ENCODE measurements around the gene RAB11B. TPM values are rescaled to one million over a fixed set of nuclear protein-coding genes. Genes with fewer than 3 reads are reported as not detected.
"Not testable (repeated sequence)": the region's sequence is repeated elsewhere in the genome, so short reads cannot be mapped to it uniquely, and the experiment has no call there.

RAB11B gene
- total RNA-seq, 2 experiments from 2014 or later, result 104 to 107 TPM

GRCh38 chr19:8360196-8360595 is 30.0 kb upstream of the RAB11B start:
- Mint-ChIP-seq H3K4me3 (no peak overlapping the region), H3K27me3 (peaks cover 23% of the 10 kb centered on the region), H3K36me3 (ENCODE audit: low read depth) (no peaks in the 10 kb centered on the region), H3K4me1 (peaks cover 18% of the 10 kb centered on the region), H3K27ac (no peak overlapping the region), H3K9me3 (no peaks in the 10 kb centered on the region)
- no peak for DNase-seq
- ChIA-PET POLR2A (no interaction called here), CTCF (interaction anchor here (0.7 to 1.0 kb wide), 2 partner anchors 11 to 201 kb away, joined by 3 to 5 read pairs; no protein-coding TSS in a partner anchor)

GRCh38 chr19:8361921-8362793 is 28.0 kb upstream of the RAB11B start:
- Mint-ChIP-seq H3K4me1 (peaks cover 18% of the 10 kb centered on the region), H3K9me3 (no peaks in the 10 kb centered on the region), H3K4me3 (no peak overlapping the region), H3K36me3 (ENCODE audit: low read depth) (no peaks in the 10 kb centered on the region), H3K27ac (no peak overlapping the region), H3K27me3 (peaks cover 39% of the 10 kb centered on the region)
- CTCF ChIA-PET, result interaction anchor here (1.1 to 2.4 kb wide), 3 partner anchors 9 to 94 kb away, joined by 3 to 9 read pairs (median 4); no protein-coding TSS in a partner anchor
- POLR2A ChIA-PET, result no interaction called here
- DNase-seq, result no peak

- Mint-ChIP-seq H3K27ac (no peak within 1 kb of the TSS), H3K4me3 (peak within 1 kb of the TSS; percentile 71), H3K9me3 (no peaks in the 10 kb centered on the region), H3K36me3 (ENCODE audit: low read depth) (no peaks in the 10 kb centered on the region), H3K27me3 (peaks cover 49% of the 10 kb centered on the region), H3K4me1 (peaks cover 22% of the 10 kb centered on the region)
- peak; percentile 53 for DNase-seq
- CTCF ChIA-PET, result interaction anchor here (0.7 to 2.4 kb wide), 7 partner anchors 11 to 1732 kb away, joined by 3 to 9 read pairs (median 4); no protein-coding TSS in a partner anchor
- POLR2A ChIA-PET, result interaction anchor here (0.6 kb wide), 1 partner anchor 213 kb away, joined by 3 read pairs; the partner anchor contains the start of gene MYO1F
Measured at GRCh38 chr19:8363803-8364771, 26.1 kb upstream of the RAB11B start, which contains the start of gene ANGPTL4. Gene ANGPTL4, plus strand, starts transcription at chr19:8364155. Its CDS starts 167 bp downstream, at chr19:8364322.

- Mint-ChIP-seq H3K4me3 (no peak overlapping the region), H3K27me3 (peaks cover 49% of the 10 kb centered on the region), H3K9me3 (no peaks in the 10 kb centered on the region), H3K27ac (no peak overlapping the region), H3K4me1 (peaks cover 22% of the 10 kb centered on the region), H3K36me3 (ENCODE audit: low read depth) (no peaks in the 10 kb centered on the region)
- CTCF ChIA-PET, result no interaction called here
- POLR2A ChIA-PET, result no interaction called here
- DNase-seq, result no peak
Measured at GRCh38 chr19:8366121-8366581, 24.0 kb upstream of the RAB11B start.

- no peaks in the 10 kb centered on the region for H3K9me3 Mint-ChIP-seq
- DNase-seq, result no peak
- no peak overlapping the region for H3K4me3 Mint-ChIP-seq
- peaks cover 22% of the 10 kb centered on the region for H3K4me1 Mint-ChIP-seq
- ChIA-PET POLR2A (no interaction called here), CTCF (interaction anchor here (0.9 to 2.1 kb wide), 2 partner anchors 9 to 13 kb away, joined by 3 to 12 read pairs; no protein-coding TSS in a partner anchor)
- H3K36me3 Mint-ChIP-seq (ENCODE audit: low read depth), result no peaks in the 10 kb centered on the region
- peaks cover 46% of the 10 kb centered on the region for H3K27me3 Mint-ChIP-seq
- H3K27ac Mint-ChIP-seq, result no peak overlapping the region
Measured at GRCh38 chr19:8366961-8367326, 23.2 kb upstream of the RAB11B start.

- Mint-ChIP-seq H3K27ac (no peak overlapping the region), H3K27me3 (peaks cover 44% of the 10 kb centered on the region), H3K9me3 (no peaks in the 10 kb centered on the region), H3K4me3 (no peak overlapping the region), H3K4me1 (peaks cover 19% of the 10 kb centered on the region), H3K36me3 (ENCODE audit: low read depth) (no peaks in the 10 kb centered on the region)
- CTCF ChIA-PET, result interaction anchor here (0.7 to 2.1 kb wide), 5 partner anchors 9 to 213 kb away, joined by 3 to 12 read pairs (median 3); no protein-coding TSS in a partner anchor
- no peak for DNase-seq
- POLR2A ChIA-PET, result no interaction called here
Measured at GRCh38 chr19:8367327-8368001, 22.7 kb upstream of the RAB11B start.

- no peaks in the 10 kb centered on the region for H3K36me3 Mint-ChIP-seq (ENCODE audit: low read depth)
- ChIA-PET CTCF (interaction anchor here (0.9 to 2.1 kb wide), 3 partner anchors 10 to 21 kb away, joined by 3 to 5 read pairs (median 4); no protein-coding TSS in a partner anchor), POLR2A (no interaction called here)
- H3K27me3 Mint-ChIP-seq, result peaks cover 25% of the 10 kb centered on the region
- DNase-seq, result no peak
- no peaks in the 10 kb centered on the region for H3K9me3 Mint-ChIP-seq
- peaks cover 6% of the 10 kb centered on the region for H3K4me1 Mint-ChIP-seq
- H3K27ac Mint-ChIP-seq, result no peak overlapping the region
- H3K4me3 Mint-ChIP-seq, result no peak overlapping the region
Measured at GRCh38 chr19:8370176-8371010, 19.8 kb upstream of the RAB11B start.

- H3K9me3 Mint-ChIP-seq, result no peaks in the 10 kb centered on the region
- H3K4me3 Mint-ChIP-seq, result no peak overlapping the region
- DNase-seq, result no peak
- POLR2A ChIA-PET, result no interaction called here
- peaks cover 6% of the 10 kb centered on the region for H3K4me1 Mint-ChIP-seq
- peaks cover 17% of the 10 kb centered on the region for H3K27me3 Mint-ChIP-seq
- CTCF ChIA-PET, result interaction anchor here (0.9 to 2.1 kb wide), 3 partner anchors 10 to 20 kb away, joined by 3 to 5 read pairs (median 4); no protein-coding TSS in a partner anchor
- peak overlapping the region; percentile 57 for H3K27ac Mint-ChIP-seq
- no peaks in the 10 kb centered on the region for H3K36me3 Mint-ChIP-seq (ENCODE audit: low read depth)
Measured at GRCh38 chr19:8371011-8371804, 19.0 kb upstream of the RAB11B start.

GRCh38 chr19:8373867-8374813 is 16.0 kb upstream of the RAB11B start:
- no peak overlapping the region for H3K27ac Mint-ChIP-seq
- DNase-seq, result no peak
- H3K9me3 Mint-ChIP-seq, result peaks cover under 1% of the 10 kb centered on the region
- H3K27me3 Mint-ChIP-seq, result no peaks in the 10 kb centered on the region
- CTCF ChIA-PET, result interaction anchor here (0.6 kb wide), 1 partner anchor 126 kb away, joined by 5 read pairs; no protein-coding TSS in a partner anchor
- peaks cover 19% of the 10 kb centered on the region for H3K4me1 Mint-ChIP-seq
- H3K4me3 Mint-ChIP-seq, result no peak overlapping the region
- H3K36me3 Mint-ChIP-seq (ENCODE audit: low read depth), result peaks cover 8% of the 10 kb centered on the region
- POLR2A ChIA-PET, result no interaction called here

GRCh38 chr19:8375766-8376165 is 14.4 kb upstream of the RAB11B start:
- DNase-seq, H3K27me3 Mint-ChIP-seq, POLR2A ChIA-PET, H3K9me3 Mint-ChIP-seq, H3K27ac Mint-ChIP-seq, H3K4me3 Mint-ChIP-seq: not testable (repeated sequence)
- Mint-ChIP-seq H3K4me1 (peaks cover 19% of the 10 kb centered on the region), H3K36me3 (ENCODE audit: low read depth) (peaks cover 12% of the 10 kb centered on the region)
- CTCF ChIA-PET, result interaction anchor here (0.6 to 1.1 kb wide), 2 partner anchors 22 to 45 kb away, joined by 3 to 4 read pairs; no protein-coding TSS in a partner anchor
